GM19240 (cell line): ENCODE results near the gene SEMA4D.

ENCODE experiments used
- DNase-seq: peaks from one replicate; pipeline ENCODE4 v3.0.0; 2011; ENCODE audit warnings: low spot score; ENCODE audit not compliant: insufficient read length

SEMA4D gene

GRCh38 chr9:89466451-89467277 lies 31.2 kb downstream of the SEMA4D start:
- DNase-seq, result peak; percentile 43

DNA sequence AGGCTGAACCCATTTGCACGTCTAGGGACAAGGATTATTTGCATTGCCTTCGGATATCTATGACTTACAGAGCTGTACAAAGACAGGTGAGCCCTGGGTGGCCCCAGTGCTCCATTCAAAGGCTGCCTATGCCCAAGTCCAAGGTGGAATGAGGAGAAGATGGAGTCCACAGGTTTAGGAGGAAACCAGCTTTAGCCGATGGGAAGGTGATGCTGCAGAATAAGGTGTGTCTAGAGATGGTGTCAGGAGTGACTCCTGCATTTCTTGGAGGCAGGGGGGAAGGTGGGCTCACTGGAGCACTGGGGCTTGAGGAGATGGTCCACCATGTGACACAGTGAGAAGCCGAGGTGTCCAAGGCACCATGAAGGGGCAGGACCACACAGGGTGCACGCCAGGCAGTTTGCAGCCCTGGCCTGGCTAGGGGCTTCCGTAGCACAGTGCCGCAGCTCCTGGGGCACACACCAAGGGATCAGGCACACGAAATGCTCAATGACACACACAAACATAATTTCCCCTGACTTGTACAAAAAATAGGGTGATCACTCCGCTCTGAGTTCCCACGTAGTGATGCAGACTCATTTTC lies 32.1 kb downstream of the SEMA4D start:
- DNase-seq, result no peak

DNA sequence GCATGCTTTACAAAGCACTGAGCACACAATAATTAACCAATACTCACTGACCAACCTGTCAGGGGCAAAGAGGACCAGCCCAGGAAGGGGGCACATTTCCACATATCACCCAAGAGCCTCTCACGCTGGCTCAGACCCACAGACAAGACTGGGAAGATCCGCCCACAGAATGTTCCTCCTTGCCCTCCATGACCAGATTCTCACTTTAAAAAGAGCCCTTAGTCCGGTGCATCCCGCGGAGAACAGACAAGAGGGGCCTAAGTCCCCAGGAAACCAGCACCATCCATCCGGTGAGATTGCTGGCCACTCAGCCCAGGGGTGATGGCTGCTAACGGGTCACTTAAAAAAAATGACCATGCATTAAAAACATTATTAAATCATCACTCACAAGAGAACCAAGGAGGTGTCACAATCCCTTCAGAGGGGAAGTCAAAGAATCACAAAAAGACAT lies 32.9 kb downstream of the SEMA4D start:
- DNase-seq, result no peak

DNA sequence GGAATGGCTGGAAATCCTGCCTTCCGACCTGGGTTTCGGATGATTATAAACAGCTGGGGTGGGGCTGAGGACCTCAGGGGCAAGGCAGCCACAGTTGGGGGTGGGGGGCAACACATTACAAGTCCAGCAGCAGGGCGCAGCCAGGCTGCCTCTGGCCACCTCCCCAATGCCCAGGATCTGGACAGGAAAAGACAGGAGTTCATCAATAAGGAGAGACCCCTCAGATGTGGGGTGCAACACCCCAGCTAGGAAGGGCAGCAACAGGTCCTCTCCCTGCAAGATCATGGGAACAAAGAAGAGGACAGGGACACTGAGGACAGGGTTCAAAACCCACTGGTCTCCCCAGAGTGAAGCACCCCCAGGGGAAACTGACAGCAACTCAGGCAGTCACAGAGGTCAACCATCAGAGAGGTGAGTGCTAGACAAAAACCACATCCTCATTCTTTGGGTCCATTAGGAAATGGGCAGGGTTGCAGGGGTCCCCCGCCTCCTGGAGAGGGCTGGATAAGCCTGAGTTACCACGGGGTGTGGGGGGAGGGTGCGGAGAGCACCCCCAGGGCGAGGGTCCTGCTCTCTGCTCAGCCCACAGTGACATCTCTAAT lies 33.5 kb downstream of the SEMA4D start:
- DNase-seq, result no peak

DNA sequence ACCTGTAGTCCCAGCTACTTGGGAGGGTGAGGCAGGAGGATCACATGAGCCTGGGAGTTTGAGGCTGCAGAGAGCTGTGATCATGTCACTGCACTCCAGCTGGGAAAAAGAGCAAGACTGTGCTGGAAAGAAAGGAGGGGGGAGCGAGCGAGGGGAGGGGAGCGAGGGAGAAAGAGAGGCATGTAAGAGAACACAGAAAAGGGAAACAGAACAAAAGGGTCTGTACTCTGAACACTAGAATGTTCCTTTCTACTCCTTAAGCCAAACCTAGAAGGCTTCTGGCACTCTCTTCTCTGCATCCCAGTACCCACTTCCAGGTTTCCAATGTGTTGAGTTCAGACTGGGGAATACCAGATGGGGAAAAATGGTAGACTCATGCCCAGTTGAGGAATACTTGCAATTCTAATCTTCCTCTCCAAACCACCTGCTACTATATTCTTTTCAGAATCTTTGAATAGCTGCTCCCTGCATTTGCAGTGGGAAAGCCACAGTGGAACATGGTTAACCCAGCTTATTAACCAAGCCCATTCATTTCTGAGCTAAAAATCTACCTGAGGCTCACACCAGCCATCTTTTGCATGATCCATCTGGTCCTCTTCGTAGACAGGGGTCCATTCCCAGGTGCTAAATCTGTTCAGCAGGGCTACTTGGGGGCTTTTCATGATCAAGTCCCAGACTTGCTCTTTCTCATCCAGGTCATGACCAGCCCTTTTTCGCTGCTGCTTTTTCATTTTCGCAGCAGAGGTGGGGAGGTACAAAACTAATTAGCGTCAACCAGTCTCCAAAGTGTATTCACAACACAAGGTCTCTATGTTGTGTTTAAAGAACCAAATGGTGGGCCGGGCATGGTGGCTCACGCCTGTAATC lies 34.9 kb downstream of the SEMA4D start:
- no peak for DNase-seq

DNA sequence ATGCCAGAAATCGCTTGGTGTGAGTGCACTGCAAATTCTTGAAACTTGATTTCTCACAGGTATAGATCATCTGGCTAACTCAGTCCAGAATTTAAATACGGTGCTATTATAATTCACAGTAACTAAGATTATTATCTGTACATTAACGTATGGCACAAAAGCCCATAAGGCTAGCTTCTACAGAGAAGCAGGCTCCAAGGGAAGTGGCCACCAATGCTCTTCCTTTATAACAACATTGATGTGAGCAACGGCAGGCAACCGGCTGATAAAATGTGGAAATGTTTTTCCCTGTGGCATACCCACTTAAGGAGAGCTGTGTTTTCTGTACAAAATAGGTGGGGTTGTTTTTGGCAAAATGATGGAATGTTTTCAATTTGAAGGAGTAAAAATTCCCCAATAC lies 35.7 kb downstream of the SEMA4D start:
- DNase-seq, result no peak

DNA sequence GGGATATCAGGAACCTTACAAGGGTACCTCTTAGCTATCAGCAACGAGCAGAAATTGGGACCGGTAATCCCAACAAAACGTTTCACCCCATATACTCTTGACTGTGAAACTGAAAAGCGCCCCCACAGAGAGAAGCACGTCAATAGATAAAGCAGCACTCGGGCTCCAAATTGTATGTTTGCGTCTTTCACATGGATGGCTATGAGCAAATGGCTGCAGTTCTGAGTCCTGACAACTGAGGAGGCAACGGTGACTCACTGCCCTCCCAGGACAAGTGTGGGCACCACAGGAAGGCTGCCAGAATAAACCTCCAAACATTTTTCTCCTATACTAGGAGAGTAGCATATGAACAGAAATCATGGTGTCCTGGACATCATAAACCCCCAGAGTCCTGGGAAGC lies 36.6 kb downstream of the SEMA4D start:
- no peak for DNase-seq

- no peak for DNase-seq
Measured at GRCh38 chr9:89460551-89460950, 37.4 kb downstream of the SEMA4D start.

GRCh38 chr9:89458768-89459496 lies 39.0 kb downstream of the SEMA4D start:
- DNase-seq, result no peak

- no peak for DNase-seq
Measured at GRCh38 chr9:89457376-89457855, 40.5 kb downstream of the SEMA4D start.

GRCh38 chr9:89455356-89455824 lies 42.5 kb downstream of the SEMA4D start:
- DNase-seq, result no peak

GRCh38 chr9:89454498-89455355 lies 43.2 kb downstream of the SEMA4D start:
- DNase-seq, result no peak

DNA sequence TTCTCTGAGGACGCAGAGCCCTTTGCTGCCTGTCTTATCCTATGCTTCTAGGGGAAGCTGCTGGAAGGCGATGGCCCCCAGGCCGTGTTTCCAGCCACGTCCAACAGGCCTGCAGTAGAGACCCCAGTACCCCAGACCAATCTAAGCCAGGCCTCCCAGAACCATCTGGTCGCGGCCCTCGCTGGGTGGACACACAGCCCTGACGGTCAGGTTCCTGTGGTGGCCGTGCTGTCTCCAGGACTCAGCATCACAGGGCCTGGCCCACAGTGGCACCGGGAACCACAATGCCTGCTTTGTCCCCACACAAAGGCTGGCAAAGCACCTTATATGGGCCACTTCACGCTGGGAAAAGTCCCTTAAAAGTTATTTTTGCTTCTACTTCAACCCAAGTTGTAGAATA lies 44.5 kb downstream of the SEMA4D start:
- DNase-seq, result no peak

- DNase-seq, result no peak
Measured at GRCh38 chr9:89452561-89452960, 45.4 kb downstream of the SEMA4D start.

- no peak for DNase-seq
Measured at GRCh38 chr9:89450213-89450612, 47.7 kb downstream of the SEMA4D start.

- no peak for DNase-seq
Measured at GRCh38 chr9:89449261-89449671, 48.6 kb downstream of the SEMA4D start.

- no peak for DNase-seq
Measured at GRCh38 chr9:89448821-89449220, 49.1 kb downstream of the SEMA4D start.

GRCh38 chr9:89448381-89448780 lies 49.5 kb downstream of the SEMA4D start:
- DNase-seq, result no peak

DNA sequence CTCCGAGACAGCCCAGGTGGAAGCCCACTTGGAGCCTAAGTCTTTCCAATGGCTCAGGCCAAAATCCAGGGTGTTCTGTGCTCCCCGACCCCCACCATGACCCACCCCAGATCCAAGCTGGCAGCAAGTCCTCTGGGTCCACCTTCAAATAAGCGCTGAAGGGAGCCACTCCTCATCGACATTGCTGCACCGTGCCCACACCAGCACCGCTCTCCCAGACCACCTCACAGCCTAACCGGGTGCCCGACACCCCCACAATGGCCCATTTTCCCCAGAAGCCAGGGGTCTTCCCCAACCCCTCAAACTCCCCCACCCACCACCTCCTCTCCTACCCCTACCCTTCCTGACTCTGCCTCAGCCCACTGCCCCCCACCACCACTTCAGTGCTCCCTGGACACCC lies 50.5 kb downstream of the SEMA4D start:
- DNase-seq, result no peak

- no peak for DNase-seq
Measured at GRCh38 chr9:89446961-89447310, 51.0 kb downstream of the SEMA4D start.
